Fibroblast of lung (primary cell): ENCODE measurements around the gene DAPK1.

Source experiments
- EZH2 ChIP-seq: IDR thresholded peaks from 2 replicates; pipeline ENCODE4 v1.5.1; 2012; ENCODE audit warnings: low read length, control low read depth, mild to moderate bottlenecking; ENCODE audit errors: missing control alignments
- TF ChIP-seq, protein P1 (sequence below), 2 donors: IDR thresholded peaks in 1 of 2; conservative IDR thresholded peaks in 1 of 2; 1 replicate in 1 of 2; 2 replicates in 1 of 2; pipeline ENCODE4 v1.5.1; 2011 to 2012; ENCODE audit warnings: low read length in 2 of 2, control low read depth in 1 of 2, inconsistent platforms in 1 of 2, low read depth in 1 of 2, mild to moderate bottlenecking in 1 of 2

DNA sequence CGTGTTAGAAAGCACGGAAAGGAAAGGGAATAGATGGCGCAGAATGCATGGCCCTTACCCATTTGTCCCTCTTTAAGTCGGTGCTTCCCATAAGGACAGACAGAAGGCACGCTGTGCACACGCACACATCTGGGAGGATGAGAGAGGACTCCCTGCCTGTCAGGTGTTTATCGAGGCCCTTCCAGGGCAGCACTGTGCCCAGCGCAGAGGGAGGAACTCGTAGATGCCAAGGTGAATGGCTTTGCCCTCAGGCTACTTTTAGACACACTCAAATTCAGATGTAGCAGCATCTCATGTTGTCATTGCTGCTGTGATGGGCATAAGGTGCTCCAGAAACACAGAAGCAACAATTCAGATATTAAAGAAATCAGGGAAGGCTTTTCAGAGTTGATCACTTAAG, 158.1 kb downstream of the DAPK1 start:
- TF ChIP-seq, protein P1, sequence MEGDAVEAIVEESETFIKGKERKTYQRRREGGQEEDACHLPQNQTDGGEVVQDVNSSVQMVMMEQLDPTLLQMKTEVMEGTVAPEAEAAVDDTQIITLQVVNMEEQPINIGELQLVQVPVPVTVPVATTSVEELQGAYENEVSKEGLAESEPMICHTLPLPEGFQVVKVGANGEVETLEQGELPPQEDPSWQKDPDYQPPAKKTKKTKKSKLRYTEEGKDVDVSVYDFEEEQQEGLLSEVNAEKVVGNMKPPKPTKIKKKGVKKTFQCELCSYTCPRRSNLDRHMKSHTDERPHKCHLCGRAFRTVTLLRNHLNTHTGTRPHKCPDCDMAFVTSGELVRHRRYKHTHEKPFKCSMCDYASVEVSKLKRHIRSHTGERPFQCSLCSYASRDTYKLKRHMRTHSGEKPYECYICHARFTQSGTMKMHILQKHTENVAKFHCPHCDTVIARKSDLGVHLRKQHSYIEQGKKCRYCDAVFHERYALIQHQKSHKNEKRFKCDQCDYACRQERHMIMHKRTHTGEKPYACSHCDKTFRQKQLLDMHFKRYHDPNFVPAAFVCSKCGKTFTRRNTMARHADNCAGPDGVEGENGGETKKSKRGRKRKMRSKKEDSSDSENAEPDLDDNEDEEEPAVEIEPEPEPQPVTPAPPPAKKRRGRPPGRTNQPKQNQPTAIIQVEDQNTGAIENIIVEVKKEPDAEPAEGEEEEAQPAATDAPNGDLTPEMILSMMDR (conservative IDR thresholded peaks at IDR 0.05 in 1 of 2, IDR thresholded peaks at IDR 0.05 in 1 of 2; ENCODE audit: low read depth in 1 of 2, low read length in 2 of 2), result no peak
- no peak for TF ChIP-seq EZH2
